Stimulated activated CD4-positive, alpha-beta T cell treated with anti-CD3 and anti-CD28 coated beads, Interleukin-15, amount 100 ng/mL, for 48 hours (primary cell): ENCODE data around the gene TMUB1.
"Not testable (repeated sequence)": the region's sequence is repeated elsewhere in the genome, so short reads cannot be mapped to it uniquely, and the experiment has no call there.

Experiments
- DNase-seq, 2 donors: peaks; one replicate each; pipeline ENCODE4 v3.0.0-alpha.2; 2020; ENCODE audit warnings: low read depth in 2 of 2

TMUB1 gene

GRCh38 chr7:151056666-151057505 is 26.4 kb downstream of the TMUB1 start:
- no peak for DNase-seq

GRCh38 chr7:151056283-151056665 is 27.0 kb downstream of the TMUB1 start:
- DNase-seq, result no peak

GRCh38 chr7:151053751-151054150 is 29.5 kb downstream of the TMUB1 start:
- no peak for DNase-seq

GRCh38 chr7:151053096-151053495 is 30.2 kb downstream of the TMUB1 start:
- DNase-seq, result no peak

- DNase-seq, result peak in 1 of 2 donors; percentile 33
Measured at GRCh38 chr7:151051108-151051507, 32.2 kb downstream of the TMUB1 start.

GRCh38 chr7:151048911-151049463 is 34.3 kb downstream of the TMUB1 start:
- no peak for DNase-seq

- no peak for DNase-seq
Measured at GRCh38 chr7:151047976-151048815, 35.1 kb downstream of the TMUB1 start, which contains the start of gene ASIC3. ASIC3 (plus strand) TSS chr7:151048531; CDS start chr7:151048886, 355 bp downstream.

- DNase-seq, result no peak
Measured at GRCh38 chr7:151046603-151047573, 36.4 kb downstream of the TMUB1 start.

GRCh38 chr7:151045967-151046366 is 37.3 kb downstream of the TMUB1 start:
- no peak for DNase-seq

- no peak for DNase-seq
Measured at GRCh38 chr7:151045262-151045661, 38.0 kb downstream of the TMUB1 start.

GRCh38 chr7:151043959-151044358 is 39.3 kb downstream of the TMUB1 start:
- DNase-seq, result no peak

- DNase-seq, result not testable (repeated sequence)
Measured at GRCh38 chr7:151043449-151043848, 39.8 kb downstream of the TMUB1 start.

GRCh38 chr7:151040616-151041375 is 42.5 kb downstream of the TMUB1 start:
- DNase-seq, result no peak

GRCh38 chr7:151039850-151040548 is 43.3 kb downstream of the TMUB1 start:
- no peak for DNase-seq

GRCh38 chr7:151038951-151039849 is 44.1 kb downstream of the TMUB1 start:
- peak; percentile 76 to 78 for DNase-seq

GRCh38 chr7:151035902-151036301 is 47.4 kb downstream of the TMUB1 start:
- no peak for DNase-seq

GRCh38 chr7:151035026-151035717 is 48.1 kb downstream of the TMUB1 start:
- DNase-seq, result no peak
